Type B pancreatic cell (in vitro differentiated cells): ENCODE results near the gene IPCEF1. TPM values are rescaled to one million over a fixed set of nuclear protein-coding genes. Genes with fewer than 3 reads are reported as not detected.

Experiments used
- DNase-seq: peaks from one replicate; pipeline ENCODE4 v3.0.0; 2021; ENCODE audit warnings: mixed read lengths; ENCODE audit not compliant: unreplicated experiment; ENCODE audit errors: extremely low spot score
- H3K27ac Mint-ChIP-seq: 2 replicates; pipeline ENCODE4 v1.8.0; 2021; ENCODE audit warnings: mild to moderate bottlenecking, mixed read lengths
- H3K27me3 Mint-ChIP-seq: 2 replicates; pipeline ENCODE4 v1.8.0; 2021; ENCODE audit warnings: mixed read lengths
- H3K36me3 Mint-ChIP-seq: 2 replicates; pipeline ENCODE4 v1.8.0; 2021; ENCODE audit warnings: mixed read lengths
- H3K4me1 Mint-ChIP-seq: one replicate; pipeline ENCODE4 v1.8.0; 2021; ENCODE audit warnings: mixed read lengths; ENCODE audit not compliant: unreplicated experiment
- H3K4me3 Mint-ChIP-seq: 2 replicates; pipeline ENCODE4 v1.8.0; 2021; ENCODE audit warnings: mild to moderate bottlenecking, mixed read lengths
- H3K9me3 Mint-ChIP-seq: 2 replicates; pipeline ENCODE4 v1.8.0; 2021; ENCODE audit warnings: mixed read lengths
- total RNA-seq: library from RNA; stranded (reverse); gene quantifications from 2 replicates; pipeline ENCODE4 v1.2.1, GENCODE V29; 2021; ENCODE audit warnings: low replicate concordance
- TF ChIP-seq, protein P1 (sequence below): fragments of 200-600 bp; sonication (generic); conservative IDR thresholded peaks from 2 replicates; pipeline ENCODE4 v1.5.0; 2021; ENCODE audit warnings: antibody characterized with exemption, mild to moderate bottlenecking

IPCEF1 gene
- total RNA-seq, 1 donor from 2014 or later, result 1.0 TPM

DNA sequence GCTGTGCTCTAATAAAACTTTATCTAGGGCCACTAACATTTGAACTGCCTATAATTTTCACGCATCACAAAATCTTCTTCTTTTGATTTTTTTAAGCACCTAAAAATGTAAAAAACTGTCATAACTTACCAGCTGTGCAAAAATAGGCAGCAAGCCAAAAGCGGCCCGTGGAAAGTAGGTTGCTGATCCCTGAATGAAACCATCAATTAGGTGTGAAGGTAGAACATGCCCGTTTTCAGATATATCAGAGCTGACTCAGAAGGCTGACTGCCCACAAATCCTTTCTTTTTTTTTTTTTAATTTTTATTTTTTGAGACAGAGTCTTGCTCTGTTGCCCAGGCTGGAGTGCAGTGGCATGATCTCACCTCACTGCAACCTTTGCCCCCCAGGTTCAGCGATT, 4.9 kb upstream of the IPCEF1 start:
- Mint-ChIP-seq H3K9me3 (peaks cover 4% of the 10 kb centered on the region), H3K4me1 (peaks cover 12% of the 10 kb centered on the region)
- no peak for DNase-seq

DNA sequence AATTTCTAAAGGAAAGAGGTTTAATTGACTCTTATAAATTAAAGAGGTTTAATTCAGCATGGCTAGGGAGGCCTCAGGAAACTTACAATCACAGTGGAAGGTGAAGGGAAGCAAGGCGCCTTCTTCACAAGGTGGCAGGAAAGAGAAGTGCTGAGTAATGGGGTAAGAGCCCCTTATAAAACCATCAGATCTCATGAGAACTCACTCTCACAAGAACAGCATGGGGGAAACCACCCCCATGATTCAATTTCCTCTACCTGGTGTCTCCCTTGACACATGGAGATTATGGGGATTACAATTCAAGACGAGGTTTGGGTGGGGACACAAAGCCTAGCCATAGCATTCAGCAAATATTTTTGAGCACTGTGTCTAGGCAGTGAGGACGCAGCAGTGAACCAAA, 3.9 kb upstream of the IPCEF1 start:
- H3K27ac Mint-ChIP-seq, result no peak overlapping the region
- H3K9me3 Mint-ChIP-seq, result peaks cover 4% of the 10 kb centered on the region
- no peaks in the 10 kb centered on the region for H3K36me3 Mint-ChIP-seq
- DNase-seq, result no peak
- TF ChIP-seq, protein P1, sequence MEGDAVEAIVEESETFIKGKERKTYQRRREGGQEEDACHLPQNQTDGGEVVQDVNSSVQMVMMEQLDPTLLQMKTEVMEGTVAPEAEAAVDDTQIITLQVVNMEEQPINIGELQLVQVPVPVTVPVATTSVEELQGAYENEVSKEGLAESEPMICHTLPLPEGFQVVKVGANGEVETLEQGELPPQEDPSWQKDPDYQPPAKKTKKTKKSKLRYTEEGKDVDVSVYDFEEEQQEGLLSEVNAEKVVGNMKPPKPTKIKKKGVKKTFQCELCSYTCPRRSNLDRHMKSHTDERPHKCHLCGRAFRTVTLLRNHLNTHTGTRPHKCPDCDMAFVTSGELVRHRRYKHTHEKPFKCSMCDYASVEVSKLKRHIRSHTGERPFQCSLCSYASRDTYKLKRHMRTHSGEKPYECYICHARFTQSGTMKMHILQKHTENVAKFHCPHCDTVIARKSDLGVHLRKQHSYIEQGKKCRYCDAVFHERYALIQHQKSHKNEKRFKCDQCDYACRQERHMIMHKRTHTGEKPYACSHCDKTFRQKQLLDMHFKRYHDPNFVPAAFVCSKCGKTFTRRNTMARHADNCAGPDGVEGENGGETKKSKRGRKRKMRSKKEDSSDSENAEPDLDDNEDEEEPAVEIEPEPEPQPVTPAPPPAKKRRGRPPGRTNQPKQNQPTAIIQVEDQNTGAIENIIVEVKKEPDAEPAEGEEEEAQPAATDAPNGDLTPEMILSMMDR, result no peak
- H3K27me3 Mint-ChIP-seq, result no peaks in the 10 kb centered on the region
- H3K4me3 Mint-ChIP-seq, result no peak overlapping the region
- H3K4me1 Mint-ChIP-seq, result peaks cover 12% of the 10 kb centered on the region

More for the DNA sequence above, 4.9 kb upstream of the IPCEF1 start:
- TF ChIP-seq, protein P1, result no peak
- Mint-ChIP-seq H3K27ac (no peak overlapping the region), H3K36me3 (no peaks in the 10 kb centered on the region), H3K4me3 (no peak overlapping the region), H3K27me3 (no peaks in the 10 kb centered on the region)

DNA sequence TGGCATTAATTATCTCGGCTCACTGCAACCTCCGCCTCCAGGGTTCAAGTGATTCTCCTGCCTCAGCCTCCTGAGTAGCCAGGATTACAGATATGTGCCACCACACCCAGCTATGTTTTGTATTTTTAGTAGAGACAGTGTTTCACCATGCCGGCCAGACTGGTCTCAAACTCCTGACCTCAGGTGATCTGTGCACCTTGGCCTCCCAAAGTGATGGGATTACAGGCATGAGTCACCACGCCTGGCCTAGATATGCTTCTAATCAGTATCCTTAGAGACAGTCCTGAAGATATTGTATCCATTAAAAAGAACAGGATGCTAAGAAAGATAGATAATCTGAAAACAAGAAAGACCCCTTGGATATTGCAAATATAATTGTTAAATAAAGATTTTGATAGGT, 3.1 kb upstream of the IPCEF1 start:
- Mint-ChIP-seq H3K9me3 (peaks cover 4% of the 10 kb centered on the region), H3K4me1 (peaks cover 17% of the 10 kb centered on the region), H3K36me3 (no peaks in the 10 kb centered on the region), H3K27me3 (no peaks in the 10 kb centered on the region), H3K27ac (no peak overlapping the region), H3K4me3 (no peak overlapping the region)
- TF ChIP-seq, protein P1, result no peak
- DNase-seq, result no peak

DNA sequence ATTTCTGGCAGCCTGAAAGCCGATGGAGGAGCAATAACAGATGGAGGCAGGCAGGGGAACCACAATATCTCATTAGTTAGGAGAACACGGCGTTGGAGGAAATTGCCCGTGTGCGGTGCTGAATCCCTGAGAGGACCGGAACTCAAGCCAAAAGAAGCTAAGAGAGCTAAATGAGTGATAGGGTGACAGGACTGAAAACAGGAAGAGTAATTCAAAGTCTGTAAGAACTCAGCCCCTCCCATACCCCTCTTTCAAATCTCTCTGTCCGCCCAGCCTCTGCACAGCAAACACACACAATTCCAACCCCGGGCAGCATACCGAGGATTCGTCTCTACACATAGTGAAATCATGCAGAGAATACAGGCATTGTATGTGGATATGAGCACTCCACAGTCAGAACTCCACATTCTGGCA, 2.6 kb upstream of the IPCEF1 start:
- no peak overlapping the region for H3K27ac Mint-ChIP-seq
- no peaks in the 10 kb centered on the region for H3K27me3 Mint-ChIP-seq
- H3K4me1 Mint-ChIP-seq, result peaks cover 19% of the 10 kb centered on the region
- H3K4me3 Mint-ChIP-seq, result no peak overlapping the region
- no peak for DNase-seq
- no peaks in the 10 kb centered on the region for H3K36me3 Mint-ChIP-seq
- TF ChIP-seq, protein P1, result no peak
- peaks cover 4% of the 10 kb centered on the region for H3K9me3 Mint-ChIP-seq

DNA sequence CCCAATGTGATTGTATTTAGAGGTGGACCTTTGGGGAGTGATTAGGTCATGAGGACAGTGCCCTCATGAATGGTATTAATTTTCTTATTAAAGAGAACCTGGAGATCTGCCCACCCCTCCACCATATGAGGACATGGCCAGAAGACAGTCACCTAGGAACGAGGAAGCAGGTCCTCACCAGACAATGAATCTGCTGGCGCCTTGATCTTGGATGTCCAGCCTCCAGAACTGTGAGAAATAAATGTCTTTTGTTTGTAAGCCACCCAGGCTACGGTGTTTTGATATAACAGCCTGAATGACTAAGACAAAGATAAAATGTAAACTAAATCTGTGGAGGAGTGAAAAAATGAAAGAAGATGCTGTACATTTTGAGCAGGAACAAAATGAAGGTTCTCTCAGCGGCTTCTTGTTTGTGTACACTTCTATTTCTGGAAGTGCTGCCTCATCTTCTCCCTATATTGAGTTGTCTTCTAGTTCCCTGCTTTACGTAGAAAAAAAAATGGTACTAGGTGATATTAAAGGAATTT, 1.5 kb upstream of the IPCEF1 start:
- Mint-ChIP-seq H3K27ac (no peak overlapping the region), H3K36me3 (no peaks in the 10 kb centered on the region), H3K4me1 (peaks cover 11% of the 10 kb centered on the region), H3K4me3 (no peak overlapping the region), H3K9me3 (peaks cover 4% of the 10 kb centered on the region), H3K27me3 (no peaks in the 10 kb centered on the region)
- DNase-seq, result no peak
- TF ChIP-seq, protein P1, result no peak

DNA sequence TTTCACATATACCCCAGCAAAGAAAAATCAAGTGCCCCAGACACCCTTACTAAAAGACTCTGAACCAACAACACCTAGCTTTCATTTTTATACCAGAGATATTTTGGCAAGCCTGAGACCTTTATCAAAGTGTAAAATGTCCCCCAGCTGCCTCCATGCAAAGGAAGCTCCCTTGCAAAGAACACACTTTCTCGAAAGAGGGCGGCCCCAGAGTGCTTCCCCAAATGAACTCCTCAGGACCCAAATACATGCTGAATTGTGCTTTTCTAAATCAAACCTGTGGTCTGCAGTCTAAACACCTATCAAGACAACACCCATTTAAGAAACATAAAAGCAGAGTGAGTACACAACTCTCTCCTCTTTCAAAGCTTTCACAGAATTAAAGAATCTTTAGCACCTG, 490 bp downstream of the IPCEF1 start:
- H3K36me3 Mint-ChIP-seq, result no peaks in the 10 kb centered on the region
- H3K4me1 Mint-ChIP-seq, result peaks cover 11% of the 10 kb centered on the region
- no peak overlapping the region for H3K4me3 Mint-ChIP-seq
- no peaks in the 10 kb centered on the region for H3K27me3 Mint-ChIP-seq
- TF ChIP-seq, protein P1, result no peak
- H3K9me3 Mint-ChIP-seq, result peaks cover 4% of the 10 kb centered on the region
- H3K27ac Mint-ChIP-seq, result no peak overlapping the region
- DNase-seq, result no peak
